GM12864 (cell line): ENCODE measurements around the gene BTBD16.

Source experiments
- DNase-seq: peaks from one replicate; pipeline ENCODE4 v3.0.0-alpha.2; 2011; ENCODE audit warnings: low read depth
- H3K4me3 ChIP-seq: 2 replicates; pipeline ENCODE4 v1.5.1; 2011; ENCODE audit warnings: mild to moderate bottlenecking, low read depth, low read length, control low read depth
- CTCF ChIP-seq: IDR thresholded peaks from 2 replicates; pipeline ENCODE4 v1.5.1; 2011; ENCODE audit warnings: low read depth, mild to moderate bottlenecking, moderate library complexity, low read length, control low read depth, inconsistent platforms; ENCODE audit errors: missing control alignments

BTBD16 gene

GRCh38 chr10:122303271-122304053 lies 32.4 kb downstream of the BTBD16 start:
- TF ChIP-seq CTCF = no peak
- no peak overlapping the region for H3K4me3 ChIP-seq
- DNase-seq = no peak

- H3K4me3 ChIP-seq = no peak overlapping the region
- no peak for DNase-seq
- no peak for TF ChIP-seq CTCF
These were observed 33.0 kb downstream of the BTBD16 start for GRCh38 chr10:122304054-122304579.

- H3K4me3 ChIP-seq = no peak overlapping the region
- no peak for DNase-seq
- TF ChIP-seq CTCF = no peak
These were observed 35.2 kb downstream of the BTBD16 start for GRCh38 chr10:122306282-122306681.

- H3K4me3 ChIP-seq = no peak overlapping the region
- no peak for DNase-seq
- TF ChIP-seq CTCF = no peak
These were observed 35.6 kb downstream of the BTBD16 start for GRCh38 chr10:122306744-122307143.

GRCh38 chr10:122307669-122308416 lies 36.7 kb downstream of the BTBD16 start:
- no peak overlapping the region for H3K4me3 ChIP-seq
- TF ChIP-seq CTCF = no peak
- peak; percentile 18 for DNase-seq

GRCh38 chr10:122308417-122309141 lies 37.5 kb downstream of the BTBD16 start:
- TF ChIP-seq CTCF = no peak
- no peak overlapping the region for H3K4me3 ChIP-seq

More at GRCh38 chr10:122308417-122309141, 37.5 kb downstream of the BTBD16 start:
- DNase-seq = no peak
